Stimulated activated CD8-positive, alpha-beta memory T cell treated with anti-CD3 and anti-CD28 coated beads, Interleukin-7, amount 100 ng/mL, for 24 hours (primary cell): ENCODE data around the gene PMEL.
A peak's percentile ranks its signal among the peaks of the same experiment; 100 is the strongest.
"Not testable (repeated sequence)": the region's sequence is repeated elsewhere in the genome, so short reads cannot be mapped to it uniquely, and the experiment has no call there.

Source experiments
- DNase-seq: peaks from one replicate; pipeline ENCODE4 v3.0.0-alpha.2; 2020; ENCODE audit warnings: low read depth

Gene PMEL

DNA sequence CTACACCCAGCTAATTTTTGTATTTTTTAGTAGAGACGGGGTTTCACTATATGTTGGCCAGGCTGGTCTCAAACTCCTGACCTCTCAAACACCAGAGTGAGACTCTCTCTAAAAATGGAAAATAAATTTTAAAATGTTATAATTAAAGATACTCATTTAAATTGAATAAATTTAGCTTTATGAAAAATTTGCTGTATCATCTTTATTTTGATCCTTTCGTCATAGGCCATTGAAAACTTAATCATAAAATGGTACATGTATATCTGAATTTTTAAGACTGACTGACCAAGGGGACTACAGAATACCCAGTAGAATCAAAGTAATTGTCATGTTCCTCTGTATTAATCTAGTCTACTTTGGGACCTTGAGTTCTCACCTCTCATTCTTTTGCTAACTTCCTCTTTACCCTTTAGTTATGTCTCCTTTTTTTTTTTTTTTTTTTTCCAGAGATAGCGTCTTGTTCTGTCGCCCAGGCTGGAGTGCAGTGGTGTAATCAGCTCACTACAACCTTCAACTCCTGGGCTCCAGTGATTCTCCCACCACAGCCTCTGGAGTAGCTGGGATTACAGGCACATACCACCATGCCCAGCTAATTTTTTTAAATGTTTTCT lies 17.5 kb upstream of the PMEL start:
- no peak for DNase-seq

GRCh38 chr12:55982319-55982936 lies 16.6 kb upstream of the PMEL start:
- DNase-seq: no peak

GRCh38 chr12:55981882-55982281 lies 16.0 kb upstream of the PMEL start:
- not testable (repeated sequence) for DNase-seq

DNA sequence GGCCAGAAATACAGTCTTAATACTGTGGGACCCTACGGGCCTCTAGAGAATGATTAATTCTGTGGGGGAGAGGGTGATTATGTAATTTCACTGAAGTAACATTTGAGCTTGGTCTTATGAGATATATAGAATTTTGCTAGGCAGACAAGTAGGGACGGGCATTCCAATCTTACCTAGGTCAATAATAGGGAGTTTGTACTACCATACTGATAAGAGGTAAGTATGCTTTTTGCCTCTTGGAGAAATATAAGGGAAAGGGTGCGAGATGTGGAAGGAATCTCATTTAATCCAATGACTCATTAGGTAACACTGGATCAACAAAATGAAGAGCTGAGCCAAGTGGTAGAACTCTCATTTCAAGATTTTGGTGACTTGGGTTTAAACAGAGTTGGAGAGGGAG lies 13.2 kb upstream of the PMEL start:
- no peak for DNase-seq

DNA sequence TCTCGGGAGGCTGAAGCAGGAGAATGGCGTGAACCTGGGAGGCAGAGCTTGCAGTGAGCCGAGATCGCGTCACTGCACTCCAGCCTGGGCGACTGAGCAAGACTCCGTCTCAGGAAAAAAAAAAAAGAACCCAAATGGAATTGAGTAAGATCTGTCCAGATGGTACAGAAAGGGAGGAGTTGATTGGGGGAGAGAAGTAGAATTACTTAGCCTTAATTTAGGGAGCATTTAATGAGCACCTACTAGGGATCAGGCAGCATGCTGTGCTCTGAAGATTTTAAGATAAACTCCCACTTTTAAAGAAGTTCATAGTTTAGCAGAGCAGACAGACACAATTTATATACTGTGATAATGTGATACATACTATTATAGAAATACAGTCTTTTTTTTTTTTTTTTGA lies 12.6 kb upstream of the PMEL start:
- DNase-seq: no peak

DNA sequence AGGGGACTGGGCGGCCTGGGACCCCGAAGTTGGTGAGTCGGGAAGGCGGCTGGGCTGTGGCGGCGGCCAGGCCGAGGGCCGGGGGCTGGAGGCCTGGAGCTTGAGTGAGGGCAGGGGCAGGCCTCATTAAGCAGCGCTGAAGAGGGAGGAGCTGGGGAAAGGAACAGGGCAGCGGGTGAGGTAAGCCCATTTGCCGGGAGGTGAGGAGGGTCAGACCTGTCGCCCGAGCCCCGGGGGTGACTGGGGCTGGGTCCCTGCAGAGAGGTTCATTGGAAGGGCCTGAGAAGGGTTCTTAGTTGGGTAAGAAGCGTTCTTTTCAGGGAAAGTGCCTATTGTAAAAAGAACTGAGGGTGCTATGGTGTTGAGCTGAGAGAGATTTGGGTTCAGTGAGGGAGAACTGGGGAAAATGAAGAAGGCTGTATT lies 8.5 kb upstream of the PMEL start:
- no peak for DNase-seq

GRCh38 chr12:55973599-55974307 lies 7.9 kb upstream of the PMEL start, which contains the start of gene RAB5B:
TSS of gene RAB5B (plus strand) at chr12:55974078. CDS start at chr12:55986961, 12,883 bp downstream.
- DNase-seq: peak; percentile 93

DNA sequence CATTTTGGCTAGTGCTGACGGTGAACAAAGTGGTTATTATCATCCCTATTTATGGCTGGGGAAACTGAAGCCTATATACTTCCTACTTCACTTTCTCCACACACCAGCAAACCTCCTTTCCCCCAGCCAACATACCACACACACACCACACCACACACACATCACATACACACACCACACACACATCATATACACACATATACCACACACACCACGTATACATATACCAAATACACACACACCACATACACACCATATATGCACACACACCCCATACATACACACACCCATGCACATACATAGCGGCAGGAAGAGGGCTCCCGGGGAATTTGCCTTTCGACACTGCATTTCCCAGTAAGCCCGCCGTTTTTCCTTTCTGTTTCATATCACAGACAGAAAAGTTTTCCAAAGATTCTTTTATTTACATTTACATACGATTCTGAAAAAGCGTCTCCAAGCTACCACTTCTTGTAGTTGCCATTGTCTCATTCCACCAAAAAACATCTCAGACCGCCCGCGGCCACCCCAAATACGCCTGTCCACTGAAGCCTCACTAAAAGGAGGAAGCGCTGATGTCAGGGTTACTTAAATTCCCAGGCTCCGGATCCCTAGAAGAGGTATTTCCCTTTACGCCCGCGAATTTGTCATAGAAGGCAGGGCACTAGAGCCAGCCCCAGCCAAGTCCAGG lies 7.2 kb upstream of the PMEL start:
- DNase-seq: no peak

DNA sequence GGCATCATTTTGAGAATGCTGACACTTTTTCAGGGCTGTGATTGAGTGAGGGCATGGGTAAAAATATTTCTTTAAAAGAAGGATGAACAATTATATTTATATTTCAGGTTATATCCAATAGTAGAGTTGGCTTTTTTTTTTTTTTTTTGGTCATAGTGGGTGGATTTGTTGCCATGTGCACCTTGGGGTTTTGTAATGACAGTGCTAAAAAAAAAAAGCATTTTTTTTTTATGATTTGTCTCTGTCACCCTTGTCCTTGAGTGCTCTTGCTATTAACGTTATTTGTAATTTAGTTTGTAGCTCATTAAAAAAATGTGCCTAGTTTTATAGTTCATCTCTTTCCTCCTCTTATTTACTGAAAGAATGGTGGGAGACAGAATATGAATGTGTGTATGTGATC lies 6.6 kb upstream of the PMEL start:
- DNase-seq: no peak

DNA sequence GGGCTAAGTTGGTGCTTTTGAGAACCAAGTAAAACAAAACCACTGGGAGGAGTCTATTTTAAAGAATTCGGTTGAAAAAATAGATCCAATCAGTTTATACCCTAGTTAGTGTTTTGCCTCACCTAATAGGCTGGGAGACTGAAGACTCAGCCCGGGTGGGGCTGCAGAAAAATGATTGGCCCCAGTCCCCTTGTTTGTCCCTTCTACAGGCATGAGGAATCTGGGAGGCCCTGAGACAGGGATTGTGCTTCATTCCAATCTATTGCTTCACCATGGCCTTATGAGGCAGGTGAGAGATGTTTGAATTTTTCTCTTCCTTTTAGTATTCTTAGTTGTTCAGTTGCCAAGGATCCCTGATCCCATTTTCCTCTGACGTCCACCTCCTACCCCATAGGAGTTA lies 6.2 kb upstream of the PMEL start:
- no peak for DNase-seq

- DNase-seq: no peak
Measured at GRCh38 chr12:55970775-55971174, 4.9 kb upstream of the PMEL start.

DNA sequence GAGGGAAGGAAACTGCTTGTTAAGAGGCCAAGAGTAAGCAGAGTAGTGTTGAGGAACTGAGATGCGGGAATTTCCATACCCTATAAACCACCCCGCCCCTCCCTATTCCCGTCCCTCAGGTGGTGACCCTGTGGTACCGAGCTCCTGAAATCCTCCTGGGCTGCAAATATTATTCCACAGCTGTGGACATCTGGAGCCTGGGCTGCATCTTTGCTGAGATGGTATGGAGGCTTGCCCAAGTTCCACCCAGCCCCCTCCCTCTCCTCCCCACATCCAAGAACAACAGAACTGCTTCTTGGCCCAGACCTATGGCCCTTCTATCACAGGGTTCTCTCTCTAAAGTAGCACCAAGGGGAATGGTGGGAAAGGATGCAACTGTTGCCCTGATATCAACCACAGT lies 3.5 kb upstream of the PMEL start:
- DNase-seq: no peak

GRCh38 chr12:55966408-55967281 lies 803 bp upstream of the PMEL start, which contains the start of gene CDK2:
TSS of gene CDK2 (plus strand) at chr12:55966830. CDS start at chr12:55967009, 179 bp downstream.
- peak; percentile 89 for DNase-seq

GRCh38 chr12:55965240-55965639 lies 602 bp downstream of the PMEL start:
- no peak for DNase-seq

DNA sequence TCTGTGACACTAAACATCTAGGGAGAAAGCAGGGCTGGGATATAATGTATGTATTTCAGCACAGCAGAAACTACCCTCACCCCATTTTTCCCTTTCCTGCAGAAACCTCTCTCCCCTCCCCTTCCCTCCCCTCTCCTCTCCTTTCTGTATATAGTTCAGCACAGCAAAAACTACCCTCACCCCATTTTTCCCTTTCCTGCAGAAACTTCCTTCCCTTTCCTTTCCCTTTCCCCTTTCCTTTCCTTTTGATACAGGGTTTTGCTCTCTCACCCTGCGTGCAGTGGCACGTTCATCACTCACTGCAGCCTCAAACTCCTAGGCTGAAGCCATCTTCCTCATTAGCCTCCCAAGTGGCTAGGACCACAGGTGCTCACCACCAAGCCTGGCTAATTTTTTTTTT lies 2.1 kb downstream of the PMEL start:
- no peak for DNase-seq

DNA sequence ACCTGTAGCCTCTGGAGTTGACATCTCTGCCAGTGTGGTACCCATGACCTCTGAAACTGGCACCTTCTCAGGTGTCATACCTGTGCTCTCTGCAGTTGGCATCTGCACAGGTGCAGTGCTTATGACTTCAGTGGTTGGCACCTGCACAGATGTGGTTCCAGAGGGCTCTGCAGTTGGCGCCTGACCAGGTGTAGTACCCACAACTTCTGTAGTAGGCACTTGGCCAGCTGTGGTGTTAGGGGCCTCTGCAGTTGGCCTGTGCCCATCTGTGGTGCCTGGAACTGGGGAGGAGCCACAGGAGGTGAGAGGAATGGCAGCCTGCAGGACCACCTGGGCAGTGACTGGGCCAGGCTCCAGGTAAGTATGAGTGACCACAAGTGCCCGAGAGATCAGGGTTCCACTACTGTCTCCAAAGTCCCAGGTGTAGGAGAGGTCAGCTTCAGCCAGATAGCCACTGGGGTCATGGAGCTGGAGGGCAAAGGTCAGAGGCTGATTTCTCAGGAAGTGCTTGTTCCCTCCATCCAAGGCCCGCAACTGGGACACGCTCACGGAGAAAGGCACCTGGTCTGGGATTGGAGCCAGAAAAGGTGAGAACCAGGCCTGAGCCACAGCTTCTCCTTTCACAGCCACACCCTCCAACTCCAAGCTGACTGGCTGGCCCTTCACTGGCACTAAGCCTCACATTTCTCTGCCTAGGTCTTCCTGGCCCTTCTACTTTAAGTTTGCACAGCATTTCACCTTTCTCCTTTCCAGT lies 8.6 kb downstream of the PMEL start:
- DNase-seq: no peak

- no peak for DNase-seq
Measured at GRCh38 chr12:55955800-55956508, 9.9 kb downstream of the PMEL start.

DNA sequence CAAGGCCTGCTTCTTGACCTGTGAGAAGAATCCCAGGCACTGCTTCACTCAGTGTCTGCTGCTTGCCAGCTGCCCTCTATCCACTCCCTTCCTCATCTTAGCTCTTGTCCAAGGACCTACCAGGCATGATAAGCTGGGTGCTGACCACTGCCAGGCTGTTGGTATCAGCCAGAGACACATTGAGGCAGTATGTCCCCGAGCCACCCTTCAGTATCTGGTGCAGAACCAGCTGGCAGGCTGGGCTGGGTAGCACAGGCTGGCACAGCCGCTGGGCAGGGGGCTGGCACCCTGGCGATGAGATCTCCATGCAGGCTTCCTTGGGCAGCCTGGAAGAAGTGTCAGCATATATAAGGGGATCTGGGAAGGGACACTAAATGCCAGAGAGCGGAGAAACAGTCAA lies 10.5 kb downstream of the PMEL start:
- no peak for DNase-seq

GRCh38 chr12:55946553-55946952 lies 19.3 kb downstream of the PMEL start:
- no peak for DNase-seq

DNA sequence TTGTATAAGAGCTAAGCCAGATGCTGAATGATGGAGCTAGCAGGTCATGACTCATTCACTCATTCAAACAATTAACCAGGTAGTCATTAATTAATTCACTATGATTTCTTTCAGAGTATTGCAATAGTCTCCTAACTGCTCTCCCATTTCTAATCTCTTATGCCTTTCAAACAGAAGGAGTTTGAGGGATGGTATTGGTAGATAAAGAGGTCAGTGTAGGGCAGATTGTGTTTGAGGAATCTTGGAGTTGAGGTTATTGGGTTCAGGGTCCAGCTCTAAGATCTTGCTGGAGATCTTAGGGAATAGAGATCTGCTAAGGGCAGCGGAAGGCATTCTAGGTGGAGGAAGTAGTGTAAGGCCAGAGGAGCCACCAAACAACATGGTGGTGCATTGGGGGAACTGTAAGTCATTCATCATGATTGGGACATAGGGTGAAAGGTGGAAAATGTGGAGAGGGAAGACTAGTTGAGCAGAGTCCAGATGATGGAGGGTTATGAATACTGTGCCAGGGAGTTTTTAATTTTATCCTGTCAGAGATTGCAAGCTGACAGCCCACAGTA lies 23.2 kb downstream of the PMEL start:
- no peak for DNase-seq
